Type B pancreatic cell (in vitro differentiated cells): ENCODE results near the gene ANKRD33. TPM values are rescaled to one million over a fixed set of nuclear protein-coding genes. Genes with fewer than 3 reads are reported as not detected.
A peak's percentile ranks its signal among the peaks of the same experiment; 100 is the strongest.

Experiments
- DNase-seq: peaks from one replicate; pipeline ENCODE4 v3.0.0; 2021; ENCODE audit warnings: mixed read lengths; ENCODE audit not compliant: unreplicated experiment; ENCODE audit errors: extremely low spot score
- H3K27ac Mint-ChIP-seq: 2 replicates; pipeline ENCODE4 v1.8.0; 2021; ENCODE audit warnings: mild to moderate bottlenecking, mixed read lengths
- H3K27me3 Mint-ChIP-seq: 2 replicates; pipeline ENCODE4 v1.8.0; 2021; ENCODE audit warnings: mixed read lengths
- H3K36me3 Mint-ChIP-seq: 2 replicates; pipeline ENCODE4 v1.8.0; 2021; ENCODE audit warnings: mixed read lengths
- H3K4me1 Mint-ChIP-seq: one replicate; pipeline ENCODE4 v1.8.0; 2021; ENCODE audit warnings: mixed read lengths; ENCODE audit not compliant: unreplicated experiment
- H3K4me3 Mint-ChIP-seq: 2 replicates; pipeline ENCODE4 v1.8.0; 2021; ENCODE audit warnings: mild to moderate bottlenecking, mixed read lengths
- H3K9me3 Mint-ChIP-seq: 2 replicates; pipeline ENCODE4 v1.8.0; 2021; ENCODE audit warnings: mixed read lengths
- total RNA-seq: library from RNA; stranded (reverse); gene quantifications from 2 replicates; pipeline ENCODE4 v1.2.1, GENCODE V29; 2021; ENCODE audit warnings: low replicate concordance
- TF ChIP-seq, protein P1 (sequence below): fragments of 200-600 bp; sonication (generic); conservative IDR thresholded peaks from 2 replicates; pipeline ENCODE4 v1.5.0; 2021; ENCODE audit warnings: antibody characterized with exemption, mild to moderate bottlenecking

ANKRD33 gene
- total RNA-seq, 1 donor from 2014 or later: 0.51 TPM

DNA sequence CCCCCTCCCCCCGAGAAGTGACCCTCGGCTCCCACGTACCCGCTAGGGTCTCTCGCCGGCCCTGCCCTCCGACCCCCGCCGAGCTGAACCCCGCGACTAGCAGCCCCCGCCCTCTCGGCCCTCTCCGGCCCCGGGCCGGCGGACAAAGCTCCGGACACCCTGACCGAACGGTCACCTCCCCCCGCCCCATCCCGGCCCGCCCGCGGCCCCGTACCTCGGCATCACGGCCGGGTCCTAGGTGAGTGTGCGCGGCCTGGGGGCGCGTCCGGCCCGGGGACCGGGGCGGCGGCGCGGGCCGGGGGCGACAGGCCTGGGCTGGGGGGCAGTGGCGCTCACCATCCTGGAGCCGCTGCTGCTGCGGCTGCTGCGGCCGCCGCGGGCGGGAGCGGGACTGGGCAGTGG, 39.6 kb upstream of the ANKRD33 start, which contains the start of gene FIGNL2:
TSS of gene FIGNL2 (minus strand) at position 393 of the 402 bp plus-strand sequence. CDS start 26,305 bp downstream, outside the sequence.
- H3K4me1 Mint-ChIP-seq: peaks cover 55% of the 10 kb centered on the region
- H3K9me3 Mint-ChIP-seq: no peaks in the 10 kb centered on the region
- no peaks in the 10 kb centered on the region for H3K36me3 Mint-ChIP-seq
- DNase-seq: no peak
- no peak within 1 kb of the TSS for H3K27ac Mint-ChIP-seq
- H3K4me3 Mint-ChIP-seq: peak within 1 kb of the TSS; percentile 91
- no peaks in the 10 kb centered on the region for H3K27me3 Mint-ChIP-seq
- TF ChIP-seq, protein P1, sequence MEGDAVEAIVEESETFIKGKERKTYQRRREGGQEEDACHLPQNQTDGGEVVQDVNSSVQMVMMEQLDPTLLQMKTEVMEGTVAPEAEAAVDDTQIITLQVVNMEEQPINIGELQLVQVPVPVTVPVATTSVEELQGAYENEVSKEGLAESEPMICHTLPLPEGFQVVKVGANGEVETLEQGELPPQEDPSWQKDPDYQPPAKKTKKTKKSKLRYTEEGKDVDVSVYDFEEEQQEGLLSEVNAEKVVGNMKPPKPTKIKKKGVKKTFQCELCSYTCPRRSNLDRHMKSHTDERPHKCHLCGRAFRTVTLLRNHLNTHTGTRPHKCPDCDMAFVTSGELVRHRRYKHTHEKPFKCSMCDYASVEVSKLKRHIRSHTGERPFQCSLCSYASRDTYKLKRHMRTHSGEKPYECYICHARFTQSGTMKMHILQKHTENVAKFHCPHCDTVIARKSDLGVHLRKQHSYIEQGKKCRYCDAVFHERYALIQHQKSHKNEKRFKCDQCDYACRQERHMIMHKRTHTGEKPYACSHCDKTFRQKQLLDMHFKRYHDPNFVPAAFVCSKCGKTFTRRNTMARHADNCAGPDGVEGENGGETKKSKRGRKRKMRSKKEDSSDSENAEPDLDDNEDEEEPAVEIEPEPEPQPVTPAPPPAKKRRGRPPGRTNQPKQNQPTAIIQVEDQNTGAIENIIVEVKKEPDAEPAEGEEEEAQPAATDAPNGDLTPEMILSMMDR: no peak

DNA sequence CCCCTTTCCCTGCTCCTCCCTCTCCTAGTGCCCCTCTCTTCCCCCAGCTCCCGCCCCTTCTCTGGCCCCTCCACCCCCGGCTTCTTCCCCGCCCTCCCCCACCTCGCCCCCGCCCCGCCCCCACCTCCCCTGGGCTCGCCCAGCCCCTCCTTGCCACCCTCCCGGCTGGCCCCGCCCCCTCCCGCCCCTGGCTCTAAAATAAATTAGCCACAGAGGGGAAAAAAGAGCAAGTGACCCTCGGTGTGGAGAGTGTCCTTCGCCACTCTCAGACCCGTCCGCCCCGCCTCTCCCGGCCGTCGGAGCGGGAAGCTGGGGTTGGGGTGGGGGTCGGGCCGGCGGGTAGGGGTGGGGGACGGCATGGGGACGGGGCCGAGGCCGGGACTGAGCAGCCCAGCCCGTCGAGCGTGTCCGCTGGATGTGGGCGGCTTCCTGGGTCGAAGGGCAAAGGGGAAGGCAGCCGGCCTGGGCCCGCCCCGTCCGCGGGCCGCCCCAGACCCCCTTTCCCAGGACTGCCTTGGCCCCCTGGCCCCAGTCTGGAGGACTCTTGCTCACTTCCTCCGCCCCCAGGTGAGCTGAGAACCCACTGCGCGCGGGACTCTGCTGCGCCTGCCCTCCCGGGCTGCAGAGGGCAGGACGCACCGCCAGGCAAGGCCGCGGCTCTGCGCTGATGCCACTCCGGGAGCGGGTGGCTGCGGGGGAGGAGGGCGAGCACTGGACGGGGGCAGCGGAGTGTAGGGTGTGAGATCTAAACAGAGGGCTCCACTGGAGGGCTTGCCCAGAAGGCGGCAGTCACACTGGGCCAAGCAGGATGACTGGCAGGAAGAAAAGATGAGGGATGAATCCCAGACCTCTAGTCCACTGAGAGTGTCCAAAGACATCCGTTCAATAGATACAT, 38.8 kb upstream of the ANKRD33 start:
- TF ChIP-seq, protein P1: peak; percentile 35
- Mint-ChIP-seq H3K4me1 (peaks cover 53% of the 10 kb centered on the region), H3K4me3 (peak overlapping the region; percentile 77), H3K9me3 (no peaks in the 10 kb centered on the region), H3K27me3 (no peaks in the 10 kb centered on the region), H3K36me3 (no peaks in the 10 kb centered on the region), H3K27ac (no peak overlapping the region)
- DNase-seq: no peak

DNA sequence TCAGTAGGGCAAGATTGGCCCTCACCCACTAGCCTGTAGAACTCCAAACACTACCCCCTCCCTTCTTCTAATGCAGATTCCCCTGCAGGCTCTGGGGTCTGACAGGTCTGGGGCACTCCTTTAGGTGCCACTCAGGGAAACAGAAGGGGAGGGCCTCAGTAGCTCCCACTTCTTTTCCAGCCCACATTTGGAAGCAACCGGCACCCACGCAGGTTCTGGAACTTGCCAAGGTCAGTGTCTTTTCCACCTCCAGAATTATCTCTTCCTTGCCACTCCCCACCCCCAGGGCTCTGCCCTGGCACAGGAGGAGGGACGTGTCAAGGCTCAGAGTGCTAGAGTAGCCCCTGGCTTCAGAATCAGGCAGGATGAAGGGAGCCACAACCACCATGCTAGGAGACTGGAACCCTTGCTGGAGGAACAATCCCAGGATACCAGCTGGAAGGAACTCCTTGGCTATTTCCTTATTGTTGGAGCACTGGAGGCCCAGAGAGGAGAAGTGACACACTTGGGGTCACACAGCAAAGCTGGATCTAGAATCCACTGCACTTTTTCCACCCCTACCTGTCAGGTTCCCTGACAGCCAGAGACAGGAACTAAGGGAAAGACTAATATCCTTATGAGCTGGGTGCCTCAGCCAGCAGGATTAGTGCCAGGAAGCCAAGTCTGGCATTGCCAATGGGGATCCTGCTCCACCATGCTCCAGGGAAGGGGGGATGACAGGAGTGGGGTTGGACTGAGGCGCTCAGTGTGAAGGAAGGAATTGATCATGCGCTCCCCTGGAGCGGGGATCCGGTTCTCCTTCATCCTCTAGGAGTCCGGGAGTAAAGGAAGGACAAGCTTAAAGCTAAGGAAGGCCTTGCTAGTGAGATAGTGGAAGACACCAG, 37.6 kb upstream of the ANKRD33 start:
- Mint-ChIP-seq H3K9me3 (no peaks in the 10 kb centered on the region), H3K4me1 (peaks cover 43% of the 10 kb centered on the region), H3K4me3 (peak overlapping the region; percentile 77), H3K27ac (no peak overlapping the region), H3K27me3 (no peaks in the 10 kb centered on the region), H3K36me3 (no peaks in the 10 kb centered on the region)
- TF ChIP-seq, protein P1: no peak
- no peak for DNase-seq

- TF ChIP-seq, protein P1: no peak
- DNase-seq: no peak
- Mint-ChIP-seq H3K4me3 (peak overlapping the region; percentile 49), H3K4me1 (peaks cover 42% of the 10 kb centered on the region), H3K36me3 (no peaks in the 10 kb centered on the region), H3K27me3 (no peaks in the 10 kb centered on the region), H3K9me3 (no peaks in the 10 kb centered on the region), H3K27ac (no peak overlapping the region)
Observed at GRCh38 chr12:51850965-51851299, 37.0 kb upstream of the ANKRD33 start.

DNA sequence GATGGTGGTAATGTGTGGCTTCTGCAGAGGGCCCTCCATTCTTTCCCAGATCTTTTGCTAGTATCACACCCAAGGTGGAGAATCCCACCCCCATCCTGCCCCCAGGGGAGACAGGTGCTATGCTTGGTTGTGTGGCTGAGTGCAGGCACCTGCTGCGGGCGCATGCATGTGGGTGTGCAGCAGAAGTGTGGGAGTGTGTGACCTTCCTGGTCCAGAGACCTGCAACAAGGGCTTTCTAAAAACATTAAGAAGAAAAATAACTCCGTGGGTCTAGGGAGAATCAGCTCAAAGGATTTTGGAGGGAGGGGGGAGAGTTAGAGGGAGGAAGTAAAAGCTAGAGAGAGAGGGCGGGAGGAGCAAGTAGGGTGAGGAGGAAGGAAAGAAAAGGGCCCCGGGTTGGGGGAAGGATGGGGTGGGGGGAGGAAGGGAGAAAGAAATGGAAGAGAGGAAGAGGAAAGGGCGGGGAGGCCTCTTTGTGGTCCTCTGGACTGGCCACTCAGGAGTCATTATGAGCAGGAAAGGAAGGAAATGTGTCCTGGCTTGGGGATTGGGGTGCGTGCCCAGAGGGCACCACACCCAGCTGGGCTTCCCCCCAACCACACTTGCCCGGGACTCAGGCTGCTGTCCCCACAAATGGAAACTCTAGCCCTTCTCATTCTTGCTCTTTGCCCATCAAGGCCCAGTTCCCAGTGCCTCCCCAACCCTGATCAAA, 36.3 kb upstream of the ANKRD33 start:
- peak overlapping the region; percentile 40 for H3K27ac Mint-ChIP-seq

More for the DNA sequence above, 36.3 kb upstream of the ANKRD33 start:
- Mint-ChIP-seq H3K27me3 (peaks cover 3% of the 10 kb centered on the region), H3K4me3 (peak overlapping the region; percentile 49), H3K36me3 (no peaks in the 10 kb centered on the region), H3K9me3 (no peaks in the 10 kb centered on the region), H3K4me1 (peaks cover 45% of the 10 kb centered on the region)
- TF ChIP-seq, protein P1: no peak
- DNase-seq: no peak
